Measurements from ENCODE around the gene CLPTM1.
"Not testable (repeated sequence)": the region's sequence is repeated elsewhere in the genome, so short reads cannot be mapped to it uniquely, and the experiment has no call there.

Gene CLPTM1

GRCh38 chr19:44969437-44969836, 14.3 kb downstream of the CLPTM1 start:
- Histone ChIP-seq H3K27ac (no peak overlapping the region), H3K9me3 (ENCODE audit: severe bottlenecking) (no peaks in the 10 kb centered on the region), H3K4me3 (ENCODE audit: low read depth, low read length) (no peak overlapping the region), H3K27me3 (ENCODE audit: insufficient read depth, low read depth, severe bottlenecking) (no peaks in the 10 kb centered on the region), H3K36me3 (peaks cover 26% of the 10 kb centered on the region)
- no peak for TF ChIP-seq CTCF (IDR thresholded peaks at IDR 0.05; ENCODE audit: low read depth, low read length)
- DNase-seq, result no peak

GRCh38 chr19:44971451-44971850, 16.3 kb downstream of the CLPTM1 start:
- DNase-seq; H3K4me3 ChIP-seq (ENCODE audit: low read depth, low read length); H3K27me3 ChIP-seq (ENCODE audit: insufficient read depth, low read depth, severe bottlenecking); H3K9me3 ChIP-seq (ENCODE audit: severe bottlenecking); H3K27ac ChIP-seq: not testable (repeated sequence)
- peaks cover 31% of the 10 kb centered on the region for H3K36me3 ChIP-seq

- no peak overlapping the region for H3K27ac ChIP-seq
- H3K9me3 ChIP-seq (ENCODE audit: severe bottlenecking), result no peaks in the 10 kb centered on the region
- no peaks in the 10 kb centered on the region for H3K27me3 ChIP-seq (ENCODE audit: insufficient read depth, low read depth, severe bottlenecking)
- peaks cover 45% of the 10 kb centered on the region for H3K36me3 ChIP-seq
- H3K4me3 ChIP-seq (ENCODE audit: low read depth, low read length), result no peak overlapping the region
- no peak for DNase-seq
- no peak for TF ChIP-seq CTCF (IDR thresholded peaks at IDR 0.05; ENCODE audit: low read depth, low read length)
Measured at GRCh38 chr19:44972802-44973201, 17.6 kb downstream of the CLPTM1 start.

GRCh38 chr19:44973982-44974735, 19.0 kb downstream of the CLPTM1 start:
- no peak overlapping the region for H3K4me3 ChIP-seq (ENCODE audit: low read depth, low read length)
- no peak for DNase-seq
- no peak overlapping the region for H3K27ac ChIP-seq
- no peak for TF ChIP-seq CTCF (IDR thresholded peaks at IDR 0.05; ENCODE audit: low read depth, low read length)
- H3K27me3 ChIP-seq (ENCODE audit: insufficient read depth, low read depth, severe bottlenecking), result no peaks in the 10 kb centered on the region
- H3K36me3 ChIP-seq, result peaks cover 55% of the 10 kb centered on the region
- H3K9me3 ChIP-seq (ENCODE audit: severe bottlenecking), result no peaks in the 10 kb centered on the region

- H3K9me3 ChIP-seq (ENCODE audit: severe bottlenecking), result no peaks in the 10 kb centered on the region
- H3K36me3 ChIP-seq, result peaks cover 62% of the 10 kb centered on the region
- DNase-seq, result no peak
- H3K27ac ChIP-seq, result no peak overlapping the region
- no peaks in the 10 kb centered on the region for H3K27me3 ChIP-seq (ENCODE audit: insufficient read depth, low read depth, severe bottlenecking)
- no peak for TF ChIP-seq CTCF (IDR thresholded peaks at IDR 0.05; ENCODE audit: low read depth, low read length)
- no peak overlapping the region for H3K4me3 ChIP-seq (ENCODE audit: low read depth, low read length)
Measured at GRCh38 chr19:44974857-44975256, 19.7 kb downstream of the CLPTM1 start.

- H3K27me3 ChIP-seq (ENCODE audit: insufficient read depth, low read depth, severe bottlenecking), result no peaks in the 10 kb centered on the region
- H3K4me3 ChIP-seq (ENCODE audit: low read depth, low read length), result no peak overlapping the region
- no peak overlapping the region for H3K27ac ChIP-seq
- no peak for DNase-seq
- peaks cover 66% of the 10 kb centered on the region for H3K36me3 ChIP-seq
- no peak for TF ChIP-seq CTCF (IDR thresholded peaks at IDR 0.05; ENCODE audit: low read depth, low read length)
- no peaks in the 10 kb centered on the region for H3K9me3 ChIP-seq (ENCODE audit: severe bottlenecking)
Measured at GRCh38 chr19:44975444-44975843, 20.3 kb downstream of the CLPTM1 start.

All from WERI-Rb-1 (cell line).